Measurements from ENCODE around the gene TRAF2.
A peak's percentile ranks its signal among the peaks of the same experiment; 100 is the strongest.

The TRAF2 gene

GRCh38 chr9:136901516-136902258 lies 15.4 kb downstream of the TRAF2 start:
- no peak overlapping the region for H3K9ac ChIP-seq
- no peaks in the 10 kb centered on the region for H3K9me3 ChIP-seq (ENCODE audit: control insufficient read depth, low read length)
- H3K27me3 ChIP-seq (ENCODE audit: control insufficient read depth, insufficient read depth, low read length) = no peaks in the 10 kb centered on the region
- TF ChIP-seq CTCF (IDR thresholded peaks at IDR 0.05) = no peak
- H2AFZ ChIP-seq = no peak overlapping the region
- peaks cover 6% of the 10 kb centered on the region for H3K4me1 ChIP-seq
- H3K4me3 ChIP-seq (ENCODE audit: low read depth, low read length) = no peak overlapping the region
- H3K79me2 ChIP-seq = no peaks in the 10 kb centered on the region
- no peak overlapping the region for H3K4me2 ChIP-seq (ENCODE audit: low read length)
- H3K27ac ChIP-seq = peak overlapping the region; percentile 51
- no peaks in the 10 kb centered on the region for H3K36me3 ChIP-seq (ENCODE audit: control insufficient read depth, insufficient read depth, low read length)

GRCh38 chr9:136902259-136902821 lies 16.0 kb downstream of the TRAF2 start:
- Histone ChIP-seq H3K27ac (peak overlapping the region; percentile 51), H3K9ac (no peak overlapping the region), H3K27me3 (ENCODE audit: control insufficient read depth, insufficient read depth, low read length) (no peaks in the 10 kb centered on the region), H3K36me3 (ENCODE audit: control insufficient read depth, insufficient read depth, low read length) (no peaks in the 10 kb centered on the region), H3K79me2 (no peaks in the 10 kb centered on the region), H3K9me3 (ENCODE audit: control insufficient read depth, low read length) (no peaks in the 10 kb centered on the region), H3K4me2 (ENCODE audit: low read length) (peak overlapping the region; percentile 42), H2AFZ (no peak overlapping the region), H3K4me1 (peaks cover 6% of the 10 kb centered on the region), H3K4me3 (ENCODE audit: low read depth, low read length) (no peak overlapping the region)
- TF ChIP-seq CTCF (IDR thresholded peaks at IDR 0.05) = no peak

GRCh38 chr9:136903041-136903554 lies 16.8 kb downstream of the TRAF2 start:
- H3K27ac ChIP-seq = peak overlapping the region; percentile 51
- H3K4me2 ChIP-seq (ENCODE audit: low read length) = no peak overlapping the region
- no peaks in the 10 kb centered on the region for H3K27me3 ChIP-seq (ENCODE audit: control insufficient read depth, insufficient read depth, low read length)
- no peaks in the 10 kb centered on the region for H3K36me3 ChIP-seq (ENCODE audit: control insufficient read depth, insufficient read depth, low read length)
- H3K9me3 ChIP-seq (ENCODE audit: control insufficient read depth, low read length) = no peaks in the 10 kb centered on the region
- H3K4me1 ChIP-seq = peaks cover 6% of the 10 kb centered on the region
- no peak overlapping the region for H3K9ac ChIP-seq
- no peak overlapping the region for H2AFZ ChIP-seq
- TF ChIP-seq CTCF (IDR thresholded peaks at IDR 0.05) = no peak
- no peak overlapping the region for H3K4me3 ChIP-seq (ENCODE audit: low read depth, low read length)
- no peaks in the 10 kb centered on the region for H3K79me2 ChIP-seq

DNA sequence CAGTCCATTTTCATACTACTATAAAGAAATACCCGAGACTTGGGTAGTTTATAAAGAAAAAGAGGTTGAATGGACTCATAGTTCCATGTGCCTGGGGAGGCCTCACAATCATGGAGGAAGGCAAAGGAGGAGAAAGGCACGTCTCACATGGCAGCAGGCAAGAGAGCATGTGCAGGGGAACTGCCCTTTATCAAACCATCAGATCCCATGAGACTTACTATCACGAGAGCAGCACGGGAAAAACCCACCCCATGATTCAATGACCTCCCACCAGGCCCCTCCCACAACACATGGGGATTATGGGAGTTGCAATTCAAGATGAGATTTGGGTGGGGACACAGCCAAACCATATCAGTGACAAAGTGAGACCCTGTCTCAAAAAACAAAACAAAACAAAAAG lies 19.9 kb downstream of the TRAF2 start:
- no peaks in the 10 kb centered on the region for H3K36me3 ChIP-seq (ENCODE audit: control insufficient read depth, insufficient read depth, low read length)
- H3K79me2 ChIP-seq = no peaks in the 10 kb centered on the region
- H2AFZ ChIP-seq = no peak overlapping the region
- H3K4me3 ChIP-seq (ENCODE audit: low read depth, low read length) = no peak overlapping the region
- peaks cover 6% of the 10 kb centered on the region for H3K4me1 ChIP-seq
- no peaks in the 10 kb centered on the region for H3K9me3 ChIP-seq (ENCODE audit: control insufficient read depth, low read length)
- H3K27me3 ChIP-seq (ENCODE audit: control insufficient read depth, insufficient read depth, low read length) = no peaks in the 10 kb centered on the region
- no peak overlapping the region for H3K9ac ChIP-seq
- H3K4me2 ChIP-seq (ENCODE audit: low read length) = no peak overlapping the region
- no peak overlapping the region for H3K27ac ChIP-seq
- no peak for TF ChIP-seq CTCF (IDR thresholded peaks at IDR 0.05)

Data from parathyroid adenoma (tissue), 2 donors.